Osteocyte (in vitro differentiated cells): ENCODE data around the gene NOS3. TPM values are rescaled to one million over a fixed set of nuclear protein-coding genes. Genes with fewer than 3 reads are reported as not detected.

ENCODE experiments used
- DNase-seq: peaks from one replicate; pipeline ENCODE4 v3.0.0; 2021; ENCODE audit warnings: mixed read lengths; ENCODE audit not compliant: unreplicated experiment; ENCODE audit errors: extremely low spot score
- H3K27ac Mint-ChIP-seq: one replicate; pipeline ENCODE4 v1.8.0; 2021; ENCODE audit warnings: mild to moderate bottlenecking, mixed read lengths; ENCODE audit not compliant: unreplicated experiment
- H3K27me3 Mint-ChIP-seq: one replicate; pipeline ENCODE4 v1.8.0; 2021; ENCODE audit warnings: mixed read lengths; ENCODE audit not compliant: unreplicated experiment
- H3K36me3 Mint-ChIP-seq: one replicate; pipeline ENCODE4 v1.8.0; 2021; ENCODE audit warnings: mixed read lengths; ENCODE audit not compliant: unreplicated experiment
- H3K4me1 Mint-ChIP-seq: one replicate; pipeline ENCODE4 v1.8.0; 2021; ENCODE audit warnings: mixed read lengths; ENCODE audit not compliant: unreplicated experiment
- H3K4me3 Mint-ChIP-seq: one replicate; pipeline ENCODE4 v1.8.0; 2021; ENCODE audit warnings: mild to moderate bottlenecking, moderate library complexity, mixed read lengths; ENCODE audit not compliant: unreplicated experiment
- H3K9me3 Mint-ChIP-seq: one replicate; pipeline ENCODE4 v1.8.0; 2021; ENCODE audit warnings: mixed read lengths; ENCODE audit not compliant: unreplicated experiment
- CTCF ChIP-seq: fragments of 200-600 bp; sonication (generic); IDR thresholded peaks from 2 replicates; pipeline ENCODE4 v1.5.0; 2021; ENCODE audit warnings: antibody characterized with exemption, mild to moderate bottlenecking, moderate library complexity
- total RNA-seq: library from RNA; stranded (reverse); gene quantifications from 2 replicates; pipeline ENCODE4 v1.2.1, GENCODE V29; 2021

NOS3 gene
- total RNA-seq, 1 donor from 2014 or later = 0.73 TPM

GRCh38 chr7:150946421-150947240 is 44.2 kb upstream of the NOS3 start:
- no peaks in the 10 kb centered on the region for H3K27me3 Mint-ChIP-seq
- H3K4me3 Mint-ChIP-seq = no peak overlapping the region
- H3K27ac Mint-ChIP-seq = no peak overlapping the region

GRCh38 chr7:150947241-150947745 is 43.5 kb upstream of the NOS3 start:
- H3K9me3 Mint-ChIP-seq = no peaks in the 10 kb centered on the region
- H3K36me3 Mint-ChIP-seq = no peaks in the 10 kb centered on the region
- no peak for DNase-seq
- no peak overlapping the region for H3K27ac Mint-ChIP-seq
- no peak overlapping the region for H3K4me3 Mint-ChIP-seq
- H3K27me3 Mint-ChIP-seq = no peaks in the 10 kb centered on the region
- no peak for TF ChIP-seq CTCF
- peaks cover 13% of the 10 kb centered on the region for H3K4me1 Mint-ChIP-seq

More at GRCh38 chr7:150946421-150947240, 44.2 kb upstream of the NOS3 start:
- no peak for TF ChIP-seq CTCF
- no peaks in the 10 kb centered on the region for H3K9me3 Mint-ChIP-seq
- no peaks in the 10 kb centered on the region for H3K36me3 Mint-ChIP-seq
- DNase-seq = no peak
- peaks cover 13% of the 10 kb centered on the region for H3K4me1 Mint-ChIP-seq

- H3K27ac Mint-ChIP-seq = no peak overlapping the region
- H3K4me3 Mint-ChIP-seq = no peak overlapping the region
- DNase-seq = no peak
- H3K36me3 Mint-ChIP-seq = no peaks in the 10 kb centered on the region
- H3K27me3 Mint-ChIP-seq = no peaks in the 10 kb centered on the region
- TF ChIP-seq CTCF = no peak
- H3K4me1 Mint-ChIP-seq = peaks cover 13% of the 10 kb centered on the region
- no peaks in the 10 kb centered on the region for H3K9me3 Mint-ChIP-seq
These were observed 42.8 kb upstream of the NOS3 start for GRCh38 chr7:150947761-150948651.

- no peak overlapping the region for H3K27ac Mint-ChIP-seq
- no peak for TF ChIP-seq CTCF
- no peak for DNase-seq
- no peaks in the 10 kb centered on the region for H3K9me3 Mint-ChIP-seq
- H3K4me1 Mint-ChIP-seq = peaks cover 13% of the 10 kb centered on the region
- H3K36me3 Mint-ChIP-seq = no peaks in the 10 kb centered on the region
- no peak overlapping the region for H3K4me3 Mint-ChIP-seq
- no peaks in the 10 kb centered on the region for H3K27me3 Mint-ChIP-seq
These were observed 42.0 kb upstream of the NOS3 start for GRCh38 chr7:150948791-150949251.
